H9 (cell line): ENCODE results near the gene NCF2. TPM values are rescaled to one million over a fixed set of nuclear protein-coding genes. Genes with fewer than 3 reads are reported as not detected.

Source experiments
- DNase-seq: peaks from one replicate; pipeline ENCODE4 v3.0.0-alpha.2; 2017
- H2AFZ ChIP-seq: one replicate; pipeline ENCODE4 v1.6.1; 2013; ENCODE audit warnings: mild to moderate bottlenecking, low read length, control low read depth, moderate library complexity
- H2AK5ac ChIP-seq: 2 replicates; pipeline ENCODE4 v1.6.1; 2013; ENCODE audit warnings: low read length, control low read depth, mixed read lengths; ENCODE audit not compliant: insufficient read length
- H2BK120ac ChIP-seq: one replicate; pipeline ENCODE4 v1.6.1; 2013; ENCODE audit warnings: low read depth, mild to moderate bottlenecking, low read length, control low read depth, inconsistent platforms; ENCODE audit not compliant: poor library complexity, severe bottlenecking
- H2BK12ac ChIP-seq: 2 replicates; pipeline ENCODE4 v1.6.1; 2013; ENCODE audit warnings: low read length, control low read depth, mixed read lengths, low read depth; ENCODE audit not compliant: insufficient read length
- H2BK15ac ChIP-seq: 2 replicates; pipeline ENCODE4 v1.6.1; 2013; ENCODE audit warnings: low read depth, low read length, control low read depth
- H2BK20ac ChIP-seq: one replicate; pipeline ENCODE4 v1.6.1; 2013; ENCODE audit warnings: low read depth, mild to moderate bottlenecking, low read length, control low read depth, inconsistent platforms; ENCODE audit not compliant: poor library complexity, severe bottlenecking
- H2BK5ac ChIP-seq: 2 replicates; pipeline ENCODE4 v1.6.1; 2013; ENCODE audit warnings: low read length, control low read depth, mixed read lengths; ENCODE audit not compliant: insufficient read length
- H3K14ac ChIP-seq: 2 replicates; pipeline ENCODE4 v1.6.1; 2013; ENCODE audit warnings: low read length, control low read depth; ENCODE audit not compliant: insufficient read depth
- H3K18ac ChIP-seq: 2 replicates; pipeline ENCODE4 v1.6.1; 2013; ENCODE audit warnings: low read depth, mild to moderate bottlenecking, mixed read lengths, low read length, control low read depth; ENCODE audit not compliant: insufficient read length
- H3K23ac ChIP-seq: 2 replicates; pipeline ENCODE4 v1.6.1; 2013; ENCODE audit warnings: low read length, control low read depth, mixed read lengths, low read depth; ENCODE audit not compliant: insufficient read length
- H3K23me2 ChIP-seq: 2 replicates; pipeline ENCODE4 v1.6.1; 2013; ENCODE audit warnings: low read depth, mild to moderate bottlenecking, mixed read lengths, low read length, control low read depth; ENCODE audit not compliant: insufficient read length, poor library complexity, severe bottlenecking
- H3K27ac ChIP-seq: 2 replicates; pipeline ENCODE4 v1.5.1; 2013; ENCODE audit warnings: low read length, control low read depth, mixed read lengths, low read depth; ENCODE audit not compliant: insufficient read length
- H3K27me3 ChIP-seq: 2 replicates; pipeline ENCODE4 v1.6.1; 2013; ENCODE audit warnings: low read length, control low read depth, inconsistent platforms; ENCODE audit not compliant: insufficient read depth
- H3K4ac ChIP-seq: 2 replicates; pipeline ENCODE4 v1.6.1; 2013; ENCODE audit warnings: low read depth, mild to moderate bottlenecking, control low read depth, inconsistent platforms, low read length, moderate library complexity
- H3K4me1 ChIP-seq: 2 replicates; pipeline ENCODE4 v1.6.1; 2013; ENCODE audit warnings: low read length, control low read depth, inconsistent platforms; ENCODE audit not compliant: insufficient read depth
- H3K4me2 ChIP-seq: 2 replicates; pipeline ENCODE4 v1.6.1; 2013; ENCODE audit warnings: low read length, control low read depth, mixed read lengths; ENCODE audit not compliant: insufficient read length, insufficient read depth
- H3K56ac ChIP-seq: 2 replicates; pipeline ENCODE4 v1.6.1; 2013; ENCODE audit warnings: low read depth, mild to moderate bottlenecking, mixed read lengths, low read length, control low read depth; ENCODE audit not compliant: insufficient read length
- H3K79me1 ChIP-seq: 2 replicates; pipeline ENCODE4 v1.6.1; 2013; ENCODE audit warnings: low read depth, mild to moderate bottlenecking, moderate library complexity, low read length, control low read depth, inconsistent platforms; ENCODE audit not compliant: insufficient read depth, poor library complexity, severe bottlenecking
- H3K79me2 ChIP-seq: 2 replicates; pipeline ENCODE4 v1.6.1; 2013; ENCODE audit warnings: low read length, control low read depth, inconsistent platforms; ENCODE audit not compliant: insufficient read depth
- H3K9ac ChIP-seq: 2 replicates; pipeline ENCODE4 v1.6.1; 2013; ENCODE audit warnings: low read length, control low read depth, mixed read lengths; ENCODE audit not compliant: insufficient read length; ENCODE audit errors: extremely low read depth
- H3K9me3 ChIP-seq: one replicate; pipeline ENCODE4 v1.6.1; 2013; ENCODE audit warnings: low read depth, low read length, inconsistent platforms; ENCODE audit not compliant: control insufficient read depth
- H3T11ph ChIP-seq: one replicate; pipeline ENCODE4 v1.6.1; 2013; ENCODE audit warnings: mild to moderate bottlenecking, low read length, control low read depth, inconsistent platforms
- H4K20me1 ChIP-seq: one replicate; pipeline ENCODE4 v1.6.1; 2013; ENCODE audit not compliant: control insufficient read depth, insufficient read length, insufficient read depth
- H4K5ac ChIP-seq: 2 replicates; pipeline ENCODE4 v1.6.1; 2013; ENCODE audit warnings: low read depth, mild to moderate bottlenecking, mixed read lengths, low read length, control low read depth; ENCODE audit not compliant: insufficient read length
- H4K8ac ChIP-seq: replicated peaks from 2 replicates; pipeline ENCODE4 v1.6.1; 2013; ENCODE audit warnings: low read length, control low read depth, mixed read lengths, low read depth; ENCODE audit not compliant: insufficient read length
- H4K91ac ChIP-seq: 2 replicates; pipeline ENCODE4 v1.6.1; 2013; ENCODE audit warnings: low read depth, mild to moderate bottlenecking, moderate library complexity, mixed read lengths, low read length, control low read depth; ENCODE audit not compliant: insufficient read length
- H3K27ac Mint-ChIP-seq, 3 experiments: 2 replicates in 2 of 3; 3 replicates in 1 of 3; pipeline ENCODE4 v1.8.0; 2020 to 2021; ENCODE audit warnings: mixed read lengths in 3 of 3, mild to moderate bottlenecking in 1 of 3, moderate library complexity in 1 of 3
- H3K27me3 Mint-ChIP-seq: 2 replicates; pipeline ENCODE4 v1.8.0; 2021; ENCODE audit warnings: low read depth, mild to moderate bottlenecking, moderate library complexity, mixed read lengths
- H3K36me3 Mint-ChIP-seq, 3 experiments: 2 replicates in 2 of 3; 3 replicates in 1 of 3; pipeline ENCODE4 v1.8.0; 2020 to 2021; ENCODE audit warnings: low read depth in 3 of 3, mixed read lengths in 3 of 3; ENCODE audit not compliant: insufficient read depth in 1 of 3
- H3K4me1 Mint-ChIP-seq, 2 experiments: 2 replicates each; pipeline ENCODE4 v1.8.0; 2020; ENCODE audit warnings: mixed read lengths in 2 of 2
- H3K4me3 Mint-ChIP-seq, 2 experiments: 2 replicates in 1 of 2; 3 replicates in 1 of 2; pipeline ENCODE4 v1.8.0; 2020 to 2021; ENCODE audit warnings: mild to moderate bottlenecking in 2 of 2, mixed read lengths in 2 of 2, moderate library complexity in 1 of 2
- H3K9me3 Mint-ChIP-seq, 2 experiments: 2 replicates in 1 of 2; 3 replicates in 1 of 2; pipeline ENCODE4 v1.8.0; 2020; ENCODE audit warnings: mild to moderate bottlenecking in 2 of 2, mixed read lengths in 2 of 2, moderate library complexity in 1 of 2
- CTCF ChIP-seq: fragments of 200-600 bp; sonication (generic); conservative IDR thresholded peaks from 3 replicates; pipeline ENCODE4 v1.8.0; 2021; ENCODE audit warnings: antibody characterized with exemption, mild to moderate bottlenecking
- WGBS: extraction: QIAGEN DNeasy Blood & Tissue Kit; methylation state at CpG from one replicate; pipeline ENCODE4 v1.1.7; 2013; ENCODE audit warnings: missing lambda C conversion rate, low lambda C conversion rate, mixed read lengths; ENCODE audit not compliant: insufficient read length; ENCODE audit errors: extremely low coverage; 5-methylcytosine and 5-hydroxymethylcytosine counted together
- total RNA-seq: library from RNA; stranded (reverse); gene quantifications from 2 replicates; pipeline ENCODE4 v1.2.1, GENCODE V29; 2021

NCF2 gene
- total RNA-seq, 1 experiment from 2014 or later: not detected

GRCh38 chr1:183583466-183583865, 6.8 kb downstream of the NCF2 start:
- H4K5ac ChIP-seq: no peak overlapping the region
- no peaks in the 10 kb centered on the region for H3K79me1 ChIP-seq
- peaks cover 16 to 22% of the 10 kb centered on the region in 2 experiments for H3K4me1 Mint-ChIP-seq
- no CpG with 5 or more reads among the region's 6 CpGs for WGBS
- H3K4me1 ChIP-seq: no peaks in the 10 kb centered on the region; the same call in 1 of the 2 replicates
- H3K36me3 Mint-ChIP-seq: no peaks in the 10 kb centered on the region
- H3K9me3 ChIP-seq: no peaks in the 10 kb centered on the region
- H2BK120ac ChIP-seq: no peak overlapping the region
- no peak for TF ChIP-seq CTCF
- H2AK5ac ChIP-seq: no peak overlapping the region
- H3K27ac Mint-ChIP-seq: no peak overlapping the region
- H4K91ac ChIP-seq: no peak overlapping the region
- no peak overlapping the region for H3K4me2 ChIP-seq
- no peak overlapping the region for H3T11ph ChIP-seq
- H3K4me3 Mint-ChIP-seq: no peak overlapping the region
- no peak overlapping the region for H2BK12ac ChIP-seq
- no peak overlapping the region for H3K23ac ChIP-seq
- H3K27me3 Mint-ChIP-seq: no peaks in the 10 kb centered on the region; the same call in 1 of the 2 replicates
- no peaks in the 10 kb centered on the region for H3K9me3 Mint-ChIP-seq
- no peak overlapping the region for H4K8ac ChIP-seq
- no peak overlapping the region for H2AFZ ChIP-seq
- no peak overlapping the region for H3K56ac ChIP-seq
- no peak overlapping the region for H2BK15ac ChIP-seq
- H3K4ac ChIP-seq: no peak overlapping the region
- no peak overlapping the region for H3K27ac ChIP-seq
- H3K9ac ChIP-seq: no peak overlapping the region
- no peak overlapping the region for H2BK20ac ChIP-seq
- no peak for DNase-seq
- no peaks in the 10 kb centered on the region for H3K23me2 ChIP-seq
- no peak overlapping the region for H3K18ac ChIP-seq
- no peaks in the 10 kb centered on the region for H3K27me3 ChIP-seq
- H4K20me1 ChIP-seq: no peaks in the 10 kb centered on the region
- H3K79me2 ChIP-seq: no peaks in the 10 kb centered on the region
- H2BK5ac ChIP-seq: no peak overlapping the region
- no peak overlapping the region for H3K14ac ChIP-seq
